HG03575 (cell line): ENCODE results near the gene NRDE2.

ENCODE experiments used
- ATAC-seq: cut with Tn5 transposase; IDR thresholded peaks from one replicate; pipeline ENCODE4 v1.9.1; 2021; ENCODE audit not compliant: unreplicated experiment, insufficient number of reproducible peaks, low FRiP score; ENCODE audit errors: extremely low read depth

Gene NRDE2

GRCh38 chr14:90331497-90332270 lies at the start of gene NRDE2:
Gene NRDE2, minus strand, starts transcription at chr14:90331941. Its CDS starts 37 bp downstream, at chr14:90331904.
- ATAC-seq: peak; percentile 73

- ATAC-seq: no peak
Observed at GRCh38 chr14:90381011-90381786, 49.5 kb upstream of the NRDE2 start.

- ATAC-seq: no peak
Observed at GRCh38 chr14:90379106-90379505, 47.4 kb upstream of the NRDE2 start.

GRCh38 chr14:90378249-90378648 lies 46.5 kb upstream of the NRDE2 start:
- ATAC-seq: no peak

- no peak for ATAC-seq
Observed at GRCh38 chr14:90375934-90376333, 44.2 kb upstream of the NRDE2 start.

GRCh38 chr14:90374813-90375212 lies 43.1 kb upstream of the NRDE2 start:
- no peak for ATAC-seq

GRCh38 chr14:90373887-90374286 lies 42.1 kb upstream of the NRDE2 start:
- ATAC-seq: no peak

GRCh38 chr14:90368946-90369721 lies 37.4 kb upstream of the NRDE2 start:
- ATAC-seq: no peak

- ATAC-seq: no peak
Observed at GRCh38 chr14:90362558-90362896, 30.8 kb upstream of the NRDE2 start.

- ATAC-seq: no peak
Observed at GRCh38 chr14:90361865-90362557, 30.3 kb upstream of the NRDE2 start.

GRCh38 chr14:90358359-90358758 lies 26.6 kb upstream of the NRDE2 start:
- no peak for ATAC-seq

- ATAC-seq: no peak
Observed at GRCh38 chr14:90356925-90357324, 25.2 kb upstream of the NRDE2 start.

- no peak for ATAC-seq
Observed at GRCh38 chr14:90355540-90356518, 24.1 kb upstream of the NRDE2 start.

- no peak for ATAC-seq
Observed at GRCh38 chr14:90354551-90355298, 23.0 kb upstream of the NRDE2 start.

- no peak for ATAC-seq
Observed at GRCh38 chr14:90349739-90350138, 18.0 kb upstream of the NRDE2 start.

- no peak for ATAC-seq
Observed at GRCh38 chr14:90348270-90348669, 16.5 kb upstream of the NRDE2 start.

- ATAC-seq: no peak
Observed at GRCh38 chr14:90345239-90345557, 13.5 kb upstream of the NRDE2 start.
